Mucosa of descending colon (tissue), 3 donors: ENCODE results near the gene FAM163A. TPM values are rescaled to one million over a fixed set of nuclear protein-coding genes. Genes with fewer than 3 reads are reported as not detected.

Source experiments
- ATAC-seq: fragments of 200-7000 bp; cut with Tn5 transposase; one replicate; pipeline ENCODE4 v1.9.1; 2020; ENCODE audit warnings: mild to moderate bottlenecking, moderate library complexity
- DNase-seq, 3 donors: peaks; one replicate each; pipeline ENCODE4 v3.0.0-alpha.2; 2020
- H3K36me3 ChIP-seq: fragments of 200-600 bp; one replicate; pipeline ENCODE4 v1.8.0; 2021; ENCODE audit warnings: low read depth, mild to moderate bottlenecking
- H3K4me1 ChIP-seq: fragments of 200-600 bp; one replicate; pipeline ENCODE4 v1.8.0; 2021; ENCODE audit warnings: low read depth, mild to moderate bottlenecking
- H3K4me3 ChIP-seq: fragments of 200-600 bp; one replicate; pipeline ENCODE4 v1.8.0; 2021; ENCODE audit warnings: mild to moderate bottlenecking
- H3K9me3 ChIP-seq: fragments of 200-600 bp; one replicate; pipeline ENCODE4 v1.8.0; 2021; ENCODE audit warnings: mild to moderate bottlenecking
- intact Hi-C, 2 donors: fragments of 100-400 bp; cut with DNase I in 1 of 2; cut with micrococcal nuclease in 1 of 2; formaldehyde crosslinking; loops; one replicate each; pipeline versions ENCODE4 v1.11.0 to v1.11.1; 2022; cut with DNase I, micrococcal nuclease
- total RNA-seq, 3 donors: library from RNA; stranded (reverse); fragmentation: NEBNext Ultra II Directional in 2 of 3; extraction: Animal tissue kit (Norgen Biotek cat#: 25700) in 2 of 3; gene quantifications; one replicate each; pipeline versions ENCODE4 v1.2.1 to v1.2.4, GENCODE V29; 2021 to 2023
- TF ChIP-seq, protein P1 (sequence below): fragments of 200-600 bp; IDR thresholded peaks from one replicate; pipeline ENCODE4 v1.8.0; 2022; ENCODE audit warnings: antibody characterized with exemption, mild to moderate bottlenecking
- donor health status: DM: no; HTN: no; CAD: no; lungs with moderate emphysema.
- donor health status: DM: no; HTN: no; CAD: no.
- donor health status: DM: no; HTN: yes; CAD: no.

Gene FAM163A
- total RNA-seq, 3 donors from 2014 or later = 0.31 to 1.6 (median 0.32) TPM

DNA sequence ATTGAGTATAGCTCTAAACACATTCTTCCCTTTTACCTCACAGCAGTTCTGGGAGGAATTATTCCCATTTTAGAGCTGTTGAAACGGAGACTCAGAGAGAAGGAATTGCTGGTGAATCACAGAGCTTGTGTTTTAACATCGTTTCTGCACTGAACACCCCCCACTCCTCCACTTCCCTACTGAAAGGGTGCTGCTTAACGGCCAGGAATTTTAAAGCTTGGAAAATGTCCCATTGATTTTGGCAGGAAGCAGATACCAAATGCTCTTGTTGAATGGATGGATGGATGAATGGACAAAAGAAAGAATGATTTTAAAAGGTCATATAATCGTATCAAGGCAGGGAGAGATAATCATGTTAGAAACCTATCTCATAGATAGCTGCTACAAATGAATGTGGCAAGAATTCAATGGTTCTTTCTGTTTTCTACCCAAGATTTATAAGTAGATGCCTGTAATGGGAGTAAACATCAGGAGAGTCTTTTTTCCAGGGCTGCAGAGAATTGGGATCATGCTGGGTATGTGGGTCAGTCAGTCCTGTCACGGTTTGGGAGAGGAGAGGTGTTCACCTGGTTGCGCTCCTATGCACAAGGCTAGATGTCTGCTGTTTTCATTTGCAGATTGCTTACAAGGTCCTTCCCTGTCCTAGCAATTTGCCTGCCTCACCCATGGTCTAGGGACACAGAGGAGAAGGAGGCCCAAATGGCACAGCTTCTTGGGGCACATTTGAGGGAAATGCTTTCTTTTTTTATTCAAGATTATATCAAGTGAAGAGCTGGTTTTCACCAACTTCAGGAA is 19.0 kb downstream of the FAM163A start:
- ATAC-seq (no peak), DNase-seq (no peak)
- TF ChIP-seq, protein P1, sequence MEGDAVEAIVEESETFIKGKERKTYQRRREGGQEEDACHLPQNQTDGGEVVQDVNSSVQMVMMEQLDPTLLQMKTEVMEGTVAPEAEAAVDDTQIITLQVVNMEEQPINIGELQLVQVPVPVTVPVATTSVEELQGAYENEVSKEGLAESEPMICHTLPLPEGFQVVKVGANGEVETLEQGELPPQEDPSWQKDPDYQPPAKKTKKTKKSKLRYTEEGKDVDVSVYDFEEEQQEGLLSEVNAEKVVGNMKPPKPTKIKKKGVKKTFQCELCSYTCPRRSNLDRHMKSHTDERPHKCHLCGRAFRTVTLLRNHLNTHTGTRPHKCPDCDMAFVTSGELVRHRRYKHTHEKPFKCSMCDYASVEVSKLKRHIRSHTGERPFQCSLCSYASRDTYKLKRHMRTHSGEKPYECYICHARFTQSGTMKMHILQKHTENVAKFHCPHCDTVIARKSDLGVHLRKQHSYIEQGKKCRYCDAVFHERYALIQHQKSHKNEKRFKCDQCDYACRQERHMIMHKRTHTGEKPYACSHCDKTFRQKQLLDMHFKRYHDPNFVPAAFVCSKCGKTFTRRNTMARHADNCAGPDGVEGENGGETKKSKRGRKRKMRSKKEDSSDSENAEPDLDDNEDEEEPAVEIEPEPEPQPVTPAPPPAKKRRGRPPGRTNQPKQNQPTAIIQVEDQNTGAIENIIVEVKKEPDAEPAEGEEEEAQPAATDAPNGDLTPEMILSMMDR = no peak
- Histone ChIP-seq H3K9me3 (no peaks in the 10 kb centered on the region), H3K4me3 (no peak overlapping the region), H3K36me3 (no peaks in the 10 kb centered on the region), H3K4me1 (no peaks in the 10 kb centered on the region)
- intact Hi-C loops = no loop called here

DNA sequence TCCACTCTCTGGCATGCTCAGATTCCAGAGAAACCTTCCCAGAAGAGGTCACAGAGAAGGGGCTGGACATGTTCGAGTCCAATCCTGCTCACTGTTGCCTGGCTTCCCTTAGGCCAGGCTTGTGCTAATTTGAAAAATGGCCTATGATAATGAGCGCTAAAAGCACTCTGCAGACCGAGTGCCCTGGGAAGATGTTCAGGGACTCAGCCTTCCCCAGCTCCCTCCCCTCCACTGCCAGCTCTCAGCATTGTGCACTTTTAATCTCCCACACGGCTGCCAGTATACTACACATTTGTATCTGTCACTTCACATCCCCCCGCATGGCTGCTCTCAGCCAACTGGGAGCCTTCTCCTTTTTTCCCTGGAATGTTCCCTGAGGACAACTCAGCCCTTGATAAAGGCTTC is 24.1 kb downstream of the FAM163A start:
- H3K4me1 ChIP-seq = no peaks in the 10 kb centered on the region
- TF ChIP-seq, protein P1 = no peak
- no peak overlapping the region for H3K4me3 ChIP-seq
- intact Hi-C loops = no loop called here
- no peaks in the 10 kb centered on the region for H3K9me3 ChIP-seq
- H3K36me3 ChIP-seq = no peaks in the 10 kb centered on the region
- DNase-seq = no peak
- ATAC-seq = no peak

DNA sequence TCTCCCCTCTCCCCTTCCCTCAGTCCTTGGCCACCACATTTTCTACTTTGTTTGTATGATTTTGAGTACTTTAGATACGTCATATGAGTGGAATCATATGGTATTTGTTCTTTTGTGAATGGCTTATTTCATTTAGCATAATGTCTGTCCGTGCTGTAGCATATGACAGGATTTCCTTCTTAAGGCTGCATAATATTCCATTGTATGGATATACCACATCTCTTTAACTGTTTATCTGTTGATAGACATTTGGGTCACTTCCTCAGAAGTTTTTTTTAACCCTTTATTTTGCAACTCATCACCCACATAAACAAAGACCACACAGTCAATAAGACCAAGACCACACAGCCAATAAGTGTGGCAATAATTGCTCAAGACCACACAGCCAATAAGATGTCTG is 24.9 kb downstream of the FAM163A start:
- H3K36me3 ChIP-seq = no peaks in the 10 kb centered on the region
- intact Hi-C loops = no loop called here
- TF ChIP-seq, protein P1 = no peak
- no peaks in the 10 kb centered on the region for H3K4me1 ChIP-seq
- no peak overlapping the region for H3K4me3 ChIP-seq
- ATAC-seq (no peak), DNase-seq (no peak)
- no peaks in the 10 kb centered on the region for H3K9me3 ChIP-seq

DNA sequence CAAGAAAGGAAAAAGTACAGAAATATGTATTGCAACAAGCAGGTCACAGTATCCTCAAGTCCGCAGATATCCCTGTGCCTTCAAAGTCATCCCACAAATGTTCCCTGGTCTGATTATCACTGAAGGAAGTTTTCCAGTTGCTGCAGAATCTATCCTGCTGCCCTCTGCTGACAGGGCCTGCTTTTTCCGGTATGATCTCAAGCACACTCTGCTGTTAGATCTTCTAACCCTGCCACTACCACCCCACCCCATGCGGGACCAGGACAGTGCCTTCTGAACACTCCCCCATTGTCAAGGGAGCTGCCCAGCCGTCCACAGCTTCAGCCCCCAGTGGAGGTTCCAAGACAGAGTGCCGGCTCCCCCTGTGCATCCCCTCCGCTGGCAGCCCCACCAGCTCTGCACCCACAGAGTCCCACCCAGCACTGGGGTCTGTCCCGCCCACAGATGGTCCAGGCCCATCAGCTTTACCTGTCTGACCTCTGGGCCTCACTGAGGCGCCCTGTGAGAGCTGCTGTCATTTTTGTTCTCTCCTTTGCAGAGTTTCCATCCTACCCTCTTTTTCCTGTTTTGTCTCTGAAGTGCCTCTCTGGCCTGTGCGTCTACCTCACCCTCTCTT is 27.9 kb downstream of the FAM163A start:
- Histone ChIP-seq H3K4me1 (no peaks in the 10 kb centered on the region), H3K4me3 (no peak overlapping the region), H3K9me3 (no peaks in the 10 kb centered on the region), H3K36me3 (no peaks in the 10 kb centered on the region)
- intact Hi-C loops = no loop called here
- ATAC-seq = no peak
- TF ChIP-seq, protein P1 = no peak
- DNase-seq = no peak

DNA sequence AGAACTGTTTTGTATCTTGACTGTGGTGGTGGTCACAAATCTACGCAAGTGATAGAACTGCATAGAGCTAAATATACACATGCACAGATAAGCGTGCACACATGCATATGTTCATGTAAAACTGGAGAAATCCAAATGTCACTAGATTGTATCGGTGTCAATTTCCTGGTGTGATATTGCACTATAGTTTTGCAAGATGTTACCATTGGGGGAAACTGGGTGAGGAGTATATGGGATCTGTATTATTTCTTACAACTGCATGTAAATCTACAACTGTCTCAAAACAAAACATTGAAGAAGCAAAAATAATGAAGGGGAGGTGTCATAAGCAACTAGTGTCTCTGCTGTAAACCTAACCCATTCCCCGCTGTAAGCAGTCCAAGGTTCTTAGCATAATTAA is 30.2 kb downstream of the FAM163A start:
- no peaks in the 10 kb centered on the region for H3K4me1 ChIP-seq
- H3K4me3 ChIP-seq = no peak overlapping the region
- intact Hi-C loops = no loop called here
- no peak for DNase-seq
- H3K36me3 ChIP-seq = no peaks in the 10 kb centered on the region
- TF ChIP-seq, protein P1 = no peak
- ATAC-seq = no peak
- no peaks in the 10 kb centered on the region for H3K9me3 ChIP-seq
